22Rv1 (cell line): ENCODE data around the gene TNC.

Experiments
- H3K27ac ChIP-seq: fragments of 450-650 bp; 2 replicates; pipeline ENCODE4 v1.5.1; 2017
- ZFX ChIP-seq: fragments of 450-650 bp; IDR thresholded peaks from 2 replicates; pipeline ENCODE4 v1.6.1; 2017; ENCODE audit warnings: antibody characterized with exemption, borderline replicate concordance
- TF ChIP-seq, protein P1 (sequence below): fragments of 450-650 bp; IDR thresholded peaks from 2 replicates; pipeline ENCODE4 v1.5.1; 2017; ENCODE audit warnings: mild to moderate bottlenecking

Gene TNC

DNA sequence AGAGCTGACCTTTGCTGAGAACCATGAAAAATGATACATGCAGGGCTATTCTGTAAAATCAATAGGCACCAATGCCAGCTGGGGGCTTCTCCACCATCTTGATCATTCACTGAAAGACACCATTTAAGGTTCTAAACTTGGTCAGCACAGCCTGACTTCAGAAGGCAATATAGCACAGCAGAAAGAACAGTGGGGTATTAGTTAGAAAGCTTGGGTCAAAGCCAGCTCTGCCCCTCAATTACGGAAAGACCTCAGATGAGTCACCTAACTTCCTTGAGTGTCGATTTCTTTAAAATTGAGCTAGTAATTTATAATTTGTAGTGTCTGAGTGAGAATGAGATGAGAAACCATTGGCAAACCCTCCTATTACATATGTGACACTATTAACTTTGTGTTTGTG lies 3.4 kb downstream of the TNC start:
- TF ChIP-seq, protein P1, sequence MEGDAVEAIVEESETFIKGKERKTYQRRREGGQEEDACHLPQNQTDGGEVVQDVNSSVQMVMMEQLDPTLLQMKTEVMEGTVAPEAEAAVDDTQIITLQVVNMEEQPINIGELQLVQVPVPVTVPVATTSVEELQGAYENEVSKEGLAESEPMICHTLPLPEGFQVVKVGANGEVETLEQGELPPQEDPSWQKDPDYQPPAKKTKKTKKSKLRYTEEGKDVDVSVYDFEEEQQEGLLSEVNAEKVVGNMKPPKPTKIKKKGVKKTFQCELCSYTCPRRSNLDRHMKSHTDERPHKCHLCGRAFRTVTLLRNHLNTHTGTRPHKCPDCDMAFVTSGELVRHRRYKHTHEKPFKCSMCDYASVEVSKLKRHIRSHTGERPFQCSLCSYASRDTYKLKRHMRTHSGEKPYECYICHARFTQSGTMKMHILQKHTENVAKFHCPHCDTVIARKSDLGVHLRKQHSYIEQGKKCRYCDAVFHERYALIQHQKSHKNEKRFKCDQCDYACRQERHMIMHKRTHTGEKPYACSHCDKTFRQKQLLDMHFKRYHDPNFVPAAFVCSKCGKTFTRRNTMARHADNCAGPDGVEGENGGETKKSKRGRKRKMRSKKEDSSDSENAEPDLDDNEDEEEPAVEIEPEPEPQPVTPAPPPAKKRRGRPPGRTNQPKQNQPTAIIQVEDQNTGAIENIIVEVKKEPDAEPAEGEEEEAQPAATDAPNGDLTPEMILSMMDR, result no peak
- TF ChIP-seq ZFX, result no peak
- H3K27ac ChIP-seq, result no peak overlapping the region

DNA sequence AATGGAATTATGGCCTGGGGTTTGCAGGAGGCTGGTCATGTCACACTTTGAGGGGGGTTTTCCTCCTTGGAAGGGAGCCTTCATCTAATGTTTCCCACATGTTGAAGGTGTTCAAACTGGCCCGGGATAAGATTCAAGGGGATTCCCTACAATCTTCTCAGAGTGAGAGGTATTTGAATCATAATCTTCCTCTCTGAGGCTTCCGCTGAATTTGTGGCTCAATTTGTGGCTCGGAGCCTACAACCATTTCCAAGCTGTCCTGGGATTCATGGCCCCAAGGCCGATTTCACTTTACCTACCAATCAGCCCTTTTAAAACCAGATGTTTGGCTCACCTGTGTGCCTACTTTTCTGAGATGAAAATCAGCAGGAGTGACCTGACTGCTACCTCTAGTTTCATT lies 3.9 kb downstream of the TNC start:
- no peak overlapping the region for H3K27ac ChIP-seq
- no peak for TF ChIP-seq ZFX
- TF ChIP-seq, protein P1, result no peak

DNA sequence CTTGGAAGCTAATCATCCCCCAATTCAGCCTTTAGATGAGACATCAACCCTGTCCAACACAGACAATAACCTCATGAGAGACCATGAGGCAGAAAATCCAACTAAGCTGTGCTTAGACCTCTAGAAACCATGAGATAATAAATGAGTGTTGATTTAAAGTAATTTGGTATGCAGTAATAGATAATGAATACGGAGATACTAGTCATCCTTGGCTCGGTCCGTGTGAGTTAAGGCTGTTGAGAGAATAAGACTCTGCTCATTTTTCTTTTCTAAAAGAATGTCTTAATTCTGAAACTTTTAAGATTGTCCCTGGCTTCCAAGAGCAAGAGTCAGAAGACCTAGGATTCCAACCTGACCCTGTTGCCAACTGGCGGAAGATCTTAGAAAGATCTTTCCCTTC lies 6.1 kb downstream of the TNC start:
- TF ChIP-seq ZFX, result no peak
- TF ChIP-seq, protein P1, result no peak
- no peak overlapping the region for H3K27ac ChIP-seq

- TF ChIP-seq, protein P1, result no peak
- TF ChIP-seq ZFX, result no peak
- no peak overlapping the region for H3K27ac ChIP-seq
Observed at GRCh38 chr9:115109486-115109885, 8.5 kb downstream of the TNC start.

- TF ChIP-seq, protein P1, result no peak
- no peak for TF ChIP-seq ZFX
- peak overlapping the region; percentile 33 for H3K27ac ChIP-seq
Observed at GRCh38 chr9:115107701-115108100, 10.3 kb downstream of the TNC start.

DNA sequence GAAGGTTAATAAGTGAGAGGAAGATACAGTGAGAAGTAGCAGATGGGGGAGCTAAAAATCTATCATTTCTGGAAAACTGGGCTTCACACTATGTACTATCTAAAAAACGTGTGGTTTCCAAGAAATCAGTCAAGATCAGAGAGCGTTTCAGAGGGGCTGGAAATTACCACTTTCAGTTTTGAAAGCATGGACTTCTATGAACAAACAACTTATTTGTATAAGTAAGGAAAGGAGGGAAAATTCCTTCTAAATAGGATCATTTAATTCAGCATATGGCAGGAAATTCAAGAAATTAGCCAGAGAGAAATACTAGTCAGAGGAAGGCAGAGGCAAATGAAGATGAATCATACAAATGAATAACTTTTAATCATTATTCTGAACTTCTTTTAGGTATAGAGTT lies 11.3 kb downstream of the TNC start:
- no peak overlapping the region for H3K27ac ChIP-seq
- TF ChIP-seq ZFX, result no peak
- TF ChIP-seq, protein P1, result no peak

GRCh38 chr9:115106001-115106400 lies 12.0 kb downstream of the TNC start:
- TF ChIP-seq ZFX, result no peak
- TF ChIP-seq, protein P1, result no peak
- H3K27ac ChIP-seq, result no peak overlapping the region
